Stimulated activated naive CD8-positive, alpha-beta T cell treated with anti-CD3 and anti-CD28 coated beads, Interleukin-15, Interleukin-2, amounts not matched to agents 100 U/mL and 50 U/mL, for 24 hours (primary cell): ENCODE data around the gene FAXC.
"Not testable (repeated sequence)": the region's sequence is repeated elsewhere in the genome, so short reads cannot be mapped to it uniquely, and the experiment has no call there.

Experiments
- ATAC-seq: fragments of 150-1000 bp; cut with Tn5 transposase; one replicate; pipeline ENCODE4 v1.10.0; 2021
- DNase-seq: peaks from one replicate; pipeline ENCODE4 v3.0.0; 2021

Gene FAXC

GRCh38 chr6:99341862-99342455 is 7.5 kb downstream of the FAXC start:
- no peak for ATAC-seq

GRCh38 chr6:99338188-99338587 is 11.3 kb downstream of the FAXC start:
- no peak for DNase-seq
- ATAC-seq = no peak

More at GRCh38 chr6:99341862-99342455, 7.5 kb downstream of the FAXC start:
- DNase-seq = no peak

GRCh38 chr6:99335298-99335697 is 14.2 kb downstream of the FAXC start:
- not testable (repeated sequence) for DNase-seq, ATAC-seq

GRCh38 chr6:99334526-99335127 is 14.8 kb downstream of the FAXC start:
- ATAC-seq (peak; percentile 40), DNase-seq (peak; percentile 13)

- no peak for DNase-seq
- no peak for ATAC-seq
Measured at GRCh38 chr6:99333068-99333467, 16.4 kb downstream of the FAXC start.

GRCh38 chr6:99331531-99331930 is 17.9 kb downstream of the FAXC start:
- ATAC-seq = no peak
- no peak for DNase-seq

- DNase-seq = peak; percentile 63
- ATAC-seq = peak; percentile 91
Measured at GRCh38 chr6:99330159-99330558, 19.3 kb downstream of the FAXC start.

- no peak for ATAC-seq
- DNase-seq = no peak
Measured at GRCh38 chr6:99324996-99325395, 24.5 kb downstream of the FAXC start.

- no peak for ATAC-seq
Measured at GRCh38 chr6:99318566-99318965, 30.9 kb downstream of the FAXC start.

GRCh38 chr6:99312354-99312753 is 37.1 kb downstream of the FAXC start:
- DNase-seq (no peak), ATAC-seq (no peak)

More at GRCh38 chr6:99318566-99318965, 30.9 kb downstream of the FAXC start:
- no peak for DNase-seq

GRCh38 chr6:99310553-99310952 is 38.9 kb downstream of the FAXC start:
- no peak for DNase-seq

GRCh38 chr6:99309557-99309956 is 39.9 kb downstream of the FAXC start:
- no peak for DNase-seq
- no peak for ATAC-seq

More at GRCh38 chr6:99310553-99310952, 38.9 kb downstream of the FAXC start:
- ATAC-seq = no peak

- ATAC-seq (no peak), DNase-seq (no peak)
Measured at GRCh38 chr6:99308788-99309187, 40.7 kb downstream of the FAXC start.

- ATAC-seq (no peak), DNase-seq (no peak)
Measured at GRCh38 chr6:99307295-99307907, 42.1 kb downstream of the FAXC start.

GRCh38 chr6:99306341-99306740 is 43.1 kb downstream of the FAXC start:
- ATAC-seq = no peak
- DNase-seq = no peak

GRCh38 chr6:99305021-99305554 is 44.4 kb downstream of the FAXC start:
- DNase-seq = no peak
- ATAC-seq = no peak

- no peak for ATAC-seq
Measured at GRCh38 chr6:99297415-99297814, 52.1 kb downstream of the FAXC start.

GRCh38 chr6:99297006-99297405 is 52.5 kb downstream of the FAXC start:
- no peak for DNase-seq
- no peak for ATAC-seq

More at GRCh38 chr6:99297415-99297814, 52.1 kb downstream of the FAXC start:
- no peak for DNase-seq

- no peak for DNase-seq
- ATAC-seq = no peak
Measured at GRCh38 chr6:99296261-99296660, 53.2 kb downstream of the FAXC start.

- ATAC-seq = no peak
Measured at GRCh38 chr6:99295276-99295675, 54.2 kb downstream of the FAXC start.

GRCh38 chr6:99294786-99295185 is 54.7 kb downstream of the FAXC start:
- no peak for DNase-seq
- ATAC-seq = no peak

More at GRCh38 chr6:99295276-99295675, 54.2 kb downstream of the FAXC start:
- DNase-seq = no peak

- DNase-seq (no peak), ATAC-seq (no peak)
Measured at GRCh38 chr6:99289701-99290100, 59.8 kb downstream of the FAXC start.

GRCh38 chr6:99288668-99289067 is 60.8 kb downstream of the FAXC start:
- no peak for DNase-seq
- ATAC-seq = no peak
